Neural cell (in vitro differentiated cells): ENCODE measurements around the gene CNTNAP2. TPM values are rescaled to one million over a fixed set of nuclear protein-coding genes. Genes with fewer than 3 reads are reported as not detected.
A peak's percentile ranks its signal among the peaks of the same experiment; 100 is the strongest.

Experiments
- H2AFZ ChIP-seq: fragments of 200-600, 300-800 bp; sonication (generic), shearing (Covaris generic); 2 replicates; pipeline ENCODE4 v1.6.0; 2014; ENCODE audit warnings: low read depth, mild to moderate bottlenecking, antibody characterized with exemption, low read length, moderate library complexity
- H3F3A ChIP-seq: fragments of 200-600 bp; shearing (Covaris generic); 2 replicates; pipeline ENCODE4 v1.6.1; 2016; ENCODE audit warnings: mild to moderate bottlenecking, moderate library complexity, mixed read lengths, antibody characterized with exemption, low read length; ENCODE audit not compliant: insufficient read depth, poor library complexity, severe bottlenecking
- H3K27ac ChIP-seq: fragments of 200-600, 300-800 bp; sonication (generic), shearing (Covaris generic); 2 replicates; pipeline ENCODE4 v1.5.1; 2014; ENCODE audit warnings: mild to moderate bottlenecking, low read length, moderate library complexity
- H3K27me3 ChIP-seq: fragments of 300-800, 200-600 bp; sonication (generic), shearing (Covaris generic); 2 replicates; pipeline ENCODE4 v1.6.0; 2014; ENCODE audit warnings: mild to moderate bottlenecking, low read depth, low read length, moderate library complexity; ENCODE audit not compliant: insufficient read depth
- H3K36me3 ChIP-seq: fragments of 300-800, 200-600 bp; sonication (generic), shearing (Covaris generic); 2 replicates; pipeline ENCODE4 v1.5.1; 2014; ENCODE audit warnings: mild to moderate bottlenecking, antibody characterized with exemption, low read length, moderate library complexity; ENCODE audit not compliant: insufficient read depth
- H3K4me2 ChIP-seq: fragments of 300-800, 200-600 bp; sonication (generic), shearing (Covaris generic); 2 replicates; pipeline ENCODE4 v1.6.0; 2014; ENCODE audit warnings: mild to moderate bottlenecking, low read length
- H3K4me3 ChIP-seq: fragments of 300-800, 200-600 bp; sonication (generic), shearing (Covaris generic); 2 replicates; pipeline ENCODE4 v1.5.1; 2014; ENCODE audit warnings: mild to moderate bottlenecking, low read length, moderate library complexity
- H3K79me2 ChIP-seq: fragments of 200-600 bp; shearing (Covaris generic); replicated peaks from 2 replicates; pipeline ENCODE4 v1.6.0; 2014; ENCODE audit warnings: mild to moderate bottlenecking, low read length, moderate library complexity; ENCODE audit not compliant: insufficient read depth
- H3K9ac ChIP-seq: fragments of 300-800, 200-600 bp; sonication (generic), shearing (Covaris generic); 2 replicates; pipeline ENCODE4 v1.6.1; 2016; ENCODE audit warnings: mild to moderate bottlenecking, low read length, mixed read lengths
- H3K9me2 ChIP-seq: fragments of 200-600 bp; shearing (Covaris generic); 2 replicates; pipeline ENCODE4 v1.6.1; 2016; ENCODE audit warnings: mild to moderate bottlenecking, low read length, mixed read lengths; ENCODE audit not compliant: insufficient read depth
- H3K9me3 ChIP-seq: fragments of 200-600, 300-800 bp; sonication (generic), shearing (Covaris generic); 2 replicates; pipeline ENCODE4 v1.6.1; 2016; ENCODE audit warnings: mild to moderate bottlenecking, mixed run types, low read length, moderate library complexity, mixed read lengths
- H4K20me1 ChIP-seq: fragments of 200-600 bp; shearing (Covaris generic); 2 replicates; pipeline ENCODE4 v1.6.1; 2016; ENCODE audit warnings: mild to moderate bottlenecking, mixed run types; ENCODE audit not compliant: insufficient read depth
- CTCF ChIP-seq: fragments of 450-650 bp; IDR thresholded peaks from 2 replicates; pipeline ENCODE4 v1.5.1; 2014; ENCODE audit warnings: antibody characterized with exemption, mild to moderate bottlenecking, moderate library complexity; ENCODE audit not compliant: poor library complexity, severe bottlenecking
- EP300 ChIP-seq: fragments of 450-650 bp; conservative IDR thresholded peaks from 2 replicates; pipeline ENCODE4 v1.6.1; 2014; ENCODE audit warnings: antibody characterized with exemption, mild to moderate bottlenecking, moderate library complexity; ENCODE audit not compliant: poor library complexity, severe bottlenecking
- EZH2 ChIP-seq: fragments of 200-600, 300-800 bp; shearing (Covaris generic), sonication (generic); IDR thresholded peaks from 2 replicates; pipeline ENCODE4 v1.6.1; 2014; ENCODE audit warnings: antibody characterized with exemption, low read length, borderline replicate concordance, mild to moderate bottlenecking; ENCODE audit not compliant: insufficient read depth, poor library complexity, severe bottlenecking
- MXI1 ChIP-seq: fragments of 450-650 bp; conservative IDR thresholded peaks from 2 replicates; pipeline ENCODE4 v1.6.1; 2014; ENCODE audit warnings: antibody characterized with exemption, mild to moderate bottlenecking; ENCODE audit not compliant: poor library complexity, severe bottlenecking
- POLR2AphosphoS5 ChIP-seq: IDR thresholded peaks from 2 replicates; pipeline ENCODE4 v1.6.1; 2012
- RAD21 ChIP-seq: fragments of 450-650 bp; conservative IDR thresholded peaks from 2 replicates; pipeline ENCODE4 v1.6.1; 2014; ENCODE audit warnings: antibody characterized with exemption, mild to moderate bottlenecking, moderate library complexity
- REST ChIP-seq: IDR thresholded peaks from 2 replicates; pipeline ENCODE4 v1.6.1; 2012; ENCODE audit warnings: borderline replicate concordance
- SMC3 ChIP-seq: fragments of 450-650 bp; conservative IDR thresholded peaks from 2 replicates; pipeline ENCODE4 v1.6.1; 2014; ENCODE audit warnings: antibody characterized with exemption, mild to moderate bottlenecking, moderate library complexity; ENCODE audit not compliant: poor library complexity
- TAF1 ChIP-seq: IDR thresholded peaks from 2 replicates; pipeline ENCODE4 v1.6.1; 2012; ENCODE audit warnings: low read depth
- polyA plus RNA-seq: library from polyadenylated mRNA; depleted of rRNA; stranded (reverse); fragments of >200 nt; gene quantifications from 2 replicates; pipeline ENCODE4 v1.2.3, GENCODE V29; 2014

CNTNAP2 gene
- polyA plus RNA-seq, 1 donor from 2014 or later, result 276 TPM

- no peak overlapping the region for H3K4me3 ChIP-seq
- no peak overlapping the region for H3K9ac ChIP-seq
- H3K36me3 ChIP-seq, result no peaks in the 10 kb centered on the region
- no peaks in the 10 kb centered on the region for H3K9me3 ChIP-seq
- TF ChIP-seq MXI1, result no peak
- no peak for TF ChIP-seq SMC3
- no peak for TF ChIP-seq EP300
- no peak for TF ChIP-seq EZH2
- no peak for TF ChIP-seq RAD21
- no peak for TF ChIP-seq POLR2AphosphoS5
- no peak for TF ChIP-seq CTCF
- TF ChIP-seq REST, result no peak
- TF ChIP-seq TAF1, result no peak
- H3K79me2 ChIP-seq, result no peaks in the 10 kb centered on the region
- H2AFZ ChIP-seq, result no peak overlapping the region
- no peaks in the 10 kb centered on the region for H3F3A ChIP-seq
- H3K27ac ChIP-seq, result no peak overlapping the region
- H3K9me2 ChIP-seq, result no peaks in the 10 kb centered on the region
- H3K4me2 ChIP-seq, result no peak overlapping the region
- H4K20me1 ChIP-seq, result no peaks in the 10 kb centered on the region
- H3K27me3 ChIP-seq, result no peaks in the 10 kb centered on the region
Observed at GRCh38 chr7:146966274-146966673, 849.7 kb downstream of the CNTNAP2 start.

GRCh38 chr7:146982482-146982881 is 865.9 kb downstream of the CNTNAP2 start:
- Histone ChIP-seq H3K9me2 (no peaks in the 10 kb centered on the region), H3K9ac (no peak overlapping the region), H3K4me3 (no peak overlapping the region)

More at GRCh38 chr7:146982482-146982881, 865.9 kb downstream of the CNTNAP2 start:
- Histone ChIP-seq H3K36me3 (no peaks in the 10 kb centered on the region), H4K20me1 (no peaks in the 10 kb centered on the region), H3F3A (no peaks in the 10 kb centered on the region), H3K27me3 (no peaks in the 10 kb centered on the region), H3K27ac (no peak overlapping the region), H3K4me2 (no peak overlapping the region), H3K9me3 (no peaks in the 10 kb centered on the region), H2AFZ (no peak overlapping the region), H3K79me2 (no peaks in the 10 kb centered on the region)
- TF ChIP-seq POLR2AphosphoS5, result peak; percentile 52
- no peak for TF ChIP-seq EZH2
- TF ChIP-seq RAD21, result no peak
- peak; percentile 83 for TF ChIP-seq EP300
- no peak for TF ChIP-seq TAF1
- TF ChIP-seq CTCF, result no peak
- TF ChIP-seq MXI1, result no peak
- no peak for TF ChIP-seq REST
- no peak for TF ChIP-seq SMC3
